HAP-1 (cell line): ENCODE data around the gene ACOXL.

Experiments used
- DNase-seq, 2 experiments: peaks; one replicate each; pipeline ENCODE4 v3.0.0-alpha.2; 2016 to 2020; ENCODE audit warnings: low spot score in 2 of 2
- H3K27me3 ChIP-seq: fragments of 250-450 bp; sonication (Bioruptor Pico); 2 replicates; pipeline ENCODE4 v1.5.1; 2020; ENCODE audit warnings: low read depth, mild to moderate bottlenecking, moderate library complexity
- H3K36me3 ChIP-seq: fragments of 250-450 bp; sonication (Bioruptor Pico); replicated peaks from 2 replicates; pipeline ENCODE4 v1.5.1; 2020; ENCODE audit warnings: mild to moderate bottlenecking
- H3K4me1 ChIP-seq: fragments of 250-450 bp; sonication (Bioruptor Pico); 2 replicates; pipeline ENCODE4 v1.5.1; 2020; ENCODE audit warnings: mild to moderate bottlenecking
- H3K4me3 ChIP-seq: fragments of 250-450 bp; sonication (Bioruptor Pico); 2 replicates; pipeline ENCODE4 v1.5.1; 2020; ENCODE audit warnings: mild to moderate bottlenecking, moderate library complexity
- H3K9me3 ChIP-seq: fragments of 250-450 bp; sonication (Bioruptor Pico); 2 replicates; pipeline ENCODE4 v1.5.1; 2020; ENCODE audit warnings: mild to moderate bottlenecking, moderate library complexity
- in situ Hi-C: fragments of 300-500 bp; cut with MboI; formaldehyde crosslinking; loops from 3 replicates; pipeline ENCODE4 v1.14.3; 2020; ENCODE audit warnings: low sequenced_read_pairs, inconsistent platforms, mixed read lengths

Gene ACOXL

GRCh38 chr2:111122631-111123421, 390.5 kb downstream of the ACOXL start:
- peak overlapping the region; percentile 65 for H3K4me3 ChIP-seq
- no peaks in the 10 kb centered on the region for H3K27me3 ChIP-seq
- H3K36me3 ChIP-seq: peaks cover 38% of the 10 kb centered on the region
- H3K9me3 ChIP-seq: no peaks in the 10 kb centered on the region
- H3K4me1 ChIP-seq: peaks cover 7% of the 10 kb centered on the region; the same call in 1 of the 2 replicates
- peak; percentile 72 to 85 for DNase-seq
- in situ Hi-C loops: loop anchor here (25.0 kb wide), 1 partner anchor 311 kb away; no protein-coding TSS in a partner anchor

GRCh38 chr2:111123751-111124150, 391.4 kb downstream of the ACOXL start:
- Histone ChIP-seq H3K27me3 (no peaks in the 10 kb centered on the region), H3K36me3 (peaks cover 47% of the 10 kb centered on the region), H3K4me1 (peaks cover 7% of the 10 kb centered on the region; the same call in 1 of the 2 replicates), H3K9me3 (no peaks in the 10 kb centered on the region), H3K4me3 (no peak overlapping the region)
- no peak for DNase-seq
- in situ Hi-C loops: loop anchor here (25.0 kb wide), 1 partner anchor 311 kb away; no protein-coding TSS in a partner anchor

GRCh38 chr2:111126581-111126980, 394.2 kb downstream of the ACOXL start:
- no peaks in the 10 kb centered on the region for H3K27me3 ChIP-seq
- H3K36me3 ChIP-seq: peaks cover 59% of the 10 kb centered on the region
- no peak overlapping the region for H3K4me3 ChIP-seq
- no peaks in the 10 kb centered on the region for H3K9me3 ChIP-seq
- H3K4me1 ChIP-seq: peaks cover 2% of the 10 kb centered on the region; the same call in 1 of the 2 replicates
- in situ Hi-C loops: no loop called here
- no peak for DNase-seq

DNA sequence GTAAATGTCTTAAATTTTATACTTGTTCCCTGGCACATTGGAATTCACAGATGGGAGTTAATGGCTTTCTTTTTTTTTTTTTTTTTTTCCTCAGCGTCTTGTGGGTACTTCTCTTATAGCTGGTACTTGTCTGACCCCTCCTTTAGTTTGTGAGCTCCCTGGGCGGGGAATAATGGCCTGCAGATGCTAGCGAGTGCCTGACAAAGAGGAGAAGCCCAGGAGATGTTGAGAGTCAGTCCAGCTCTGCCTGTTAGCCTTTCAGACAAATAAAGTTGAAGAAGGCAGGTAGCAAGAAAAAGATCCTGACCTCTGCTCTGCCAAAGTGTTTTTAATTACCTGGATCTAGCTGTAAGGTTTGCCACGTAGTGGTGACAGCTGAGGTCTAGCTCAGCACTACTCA, 395.0 kb downstream of the ACOXL start:
- DNase-seq: no peak
- Histone ChIP-seq H3K4me3 (no peak overlapping the region), H3K9me3 (no peaks in the 10 kb centered on the region), H3K4me1 (peaks cover 2% of the 10 kb centered on the region; the same call in 1 of the 2 replicates), H3K36me3 (peaks cover 59% of the 10 kb centered on the region), H3K27me3 (no peaks in the 10 kb centered on the region)
- in situ Hi-C loops: no loop called here

- in situ Hi-C loops: no loop called here
- H3K27me3 ChIP-seq: no peaks in the 10 kb centered on the region
- H3K9me3 ChIP-seq: no peaks in the 10 kb centered on the region
- H3K4me1 ChIP-seq: peaks cover 2% of the 10 kb centered on the region; the same call in 1 of the 2 replicates
- H3K4me3 ChIP-seq: no peak overlapping the region
- DNase-seq: no peak
- H3K36me3 ChIP-seq: peaks cover 59% of the 10 kb centered on the region
Observed at GRCh38 chr2:111128096-111128495, 395.7 kb downstream of the ACOXL start.

GRCh38 chr2:111133603-111134002, 401.2 kb downstream of the ACOXL start:
- peaks cover 16% of the 10 kb centered on the region for H3K36me3 ChIP-seq
- H3K4me3 ChIP-seq: no peak overlapping the region
- H3K4me1 ChIP-seq: peaks cover 6% of the 10 kb centered on the region
- H3K9me3 ChIP-seq: no peaks in the 10 kb centered on the region; the same call in 1 of the 2 replicates
- no peak for DNase-seq
- in situ Hi-C loops: no loop called here
- no peaks in the 10 kb centered on the region for H3K27me3 ChIP-seq

DNA sequence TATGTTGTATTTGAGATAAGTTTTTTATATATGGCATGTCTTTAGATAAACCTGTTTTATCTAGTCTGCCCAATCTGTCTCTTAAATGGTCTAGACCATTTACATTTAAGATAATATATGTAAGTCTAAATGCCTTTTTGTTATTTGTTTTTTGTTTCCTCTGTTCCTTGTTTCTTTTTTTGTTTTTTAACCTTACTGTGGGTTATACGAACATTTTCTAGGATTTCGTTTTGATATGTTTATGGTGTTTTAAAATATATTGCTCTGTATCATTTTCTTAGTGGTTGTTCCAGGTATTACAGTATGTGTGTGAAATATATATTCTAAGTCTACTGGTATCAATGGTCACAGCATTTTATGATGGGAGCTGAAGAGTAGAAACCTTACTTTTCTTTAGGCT, 401.7 kb downstream of the ACOXL start:
- DNase-seq: no peak
- H3K36me3 ChIP-seq: peaks cover 11% of the 10 kb centered on the region
- peaks cover 6% of the 10 kb centered on the region for H3K4me1 ChIP-seq
- no peak overlapping the region for H3K4me3 ChIP-seq
- in situ Hi-C loops: no loop called here
- H3K9me3 ChIP-seq: no peaks in the 10 kb centered on the region; the same call in 1 of the 2 replicates
- H3K27me3 ChIP-seq: no peaks in the 10 kb centered on the region

GRCh38 chr2:111135237-111135909, 403.0 kb downstream of the ACOXL start:
- H3K4me1 ChIP-seq: peaks cover 6% of the 10 kb centered on the region
- no peaks in the 10 kb centered on the region; the same call in 1 of the 2 replicates for H3K9me3 ChIP-seq
- no peaks in the 10 kb centered on the region for H3K27me3 ChIP-seq
- in situ Hi-C loops: no loop called here
- DNase-seq: no peak
- H3K36me3 ChIP-seq: peaks cover 5% of the 10 kb centered on the region
- H3K4me3 ChIP-seq: no peak overlapping the region

DNA sequence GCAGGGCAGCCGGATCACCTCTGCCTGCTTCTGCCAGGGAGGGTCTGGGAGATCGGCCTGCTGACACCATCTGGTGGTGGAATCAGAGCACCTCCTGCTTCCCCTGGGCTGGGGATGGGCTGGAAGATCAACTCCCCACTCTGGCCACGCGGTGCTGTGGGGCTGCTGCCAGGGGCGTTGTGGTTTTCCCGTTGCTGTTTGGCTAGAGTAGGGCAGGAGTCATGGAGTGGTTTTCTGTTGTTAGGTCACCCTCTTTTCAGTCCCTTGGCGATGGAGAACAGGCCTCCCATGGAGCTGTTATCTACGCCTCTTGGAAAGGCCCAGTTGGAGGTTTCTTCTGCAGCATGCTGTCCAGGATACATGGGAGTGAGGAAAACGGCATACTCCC, 403.5 kb downstream of the ACOXL start:
- DNase-seq: no peak
- Histone ChIP-seq H3K36me3 (peaks cover 11% of the 10 kb centered on the region), H3K4me3 (no peak overlapping the region), H3K27me3 (no peaks in the 10 kb centered on the region), H3K4me1 (peaks cover 6% of the 10 kb centered on the region), H3K9me3 (no peaks in the 10 kb centered on the region; the same call in 1 of the 2 replicates)
- in situ Hi-C loops: no loop called here

GRCh38 chr2:111138839-111139238, 406.5 kb downstream of the ACOXL start:
- in situ Hi-C loops: no loop called here
- no peaks in the 10 kb centered on the region for H3K27me3 ChIP-seq
- no peaks in the 10 kb centered on the region; the same call in 1 of the 2 replicates for H3K9me3 ChIP-seq
- H3K4me3 ChIP-seq: no peak overlapping the region
- no peak for DNase-seq
- peaks cover 6% of the 10 kb centered on the region for H3K4me1 ChIP-seq
- H3K36me3 ChIP-seq: peaks cover 12% of the 10 kb centered on the region

- no peak for DNase-seq
- in situ Hi-C loops: no loop called here
- Histone ChIP-seq H3K36me3 (peaks cover 15% of the 10 kb centered on the region), H3K4me1 (peaks cover 4% of the 10 kb centered on the region), H3K9me3 (no peaks in the 10 kb centered on the region), H3K27me3 (no peaks in the 10 kb centered on the region), H3K4me3 (no peak overlapping the region)
Observed at GRCh38 chr2:111139637-111140317, 407.4 kb downstream of the ACOXL start.

DNA sequence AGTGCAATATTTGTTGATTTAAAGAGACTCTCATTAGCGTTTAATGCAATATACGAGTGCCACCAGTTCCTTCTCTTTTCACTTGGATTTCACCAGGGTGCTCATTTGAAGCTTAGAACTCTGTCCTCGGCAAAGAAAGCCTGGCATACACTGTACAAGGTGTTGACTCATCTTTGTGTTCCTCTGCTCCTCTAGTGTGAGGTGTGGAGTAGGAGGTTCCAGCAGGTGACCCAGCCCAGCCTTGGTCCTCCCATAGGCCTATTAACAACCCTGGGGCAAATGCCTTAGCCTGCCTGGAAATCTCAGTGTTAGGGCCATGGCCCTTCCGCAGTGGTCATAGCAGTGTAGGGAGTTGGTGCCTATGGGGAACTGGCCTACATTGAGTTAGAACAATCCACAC, 408.4 kb downstream of the ACOXL start:
- in situ Hi-C loops: no loop called here

GRCh38 chr2:111142101-111142500, 409.7 kb downstream of the ACOXL start:
- in situ Hi-C loops: no loop called here
- Histone ChIP-seq H3K4me3 (no peak overlapping the region), H3K27me3 (no peaks in the 10 kb centered on the region), H3K9me3 (no peaks in the 10 kb centered on the region), H3K36me3 (peaks cover 13% of the 10 kb centered on the region), H3K4me1 (no peaks in the 10 kb centered on the region)
- DNase-seq: no peak

More for the DNA sequence above, 408.4 kb downstream of the ACOXL start:
- DNase-seq: no peak
- no peak overlapping the region for H3K4me3 ChIP-seq
- no peaks in the 10 kb centered on the region for H3K4me1 ChIP-seq
- no peaks in the 10 kb centered on the region for H3K27me3 ChIP-seq
- peaks cover 13% of the 10 kb centered on the region for H3K36me3 ChIP-seq
- no peaks in the 10 kb centered on the region for H3K9me3 ChIP-seq
